Measurements from ENCODE around the gene FAM234B.

GRCh38 chr12:13099066-13099843 lies 55.1 kb downstream of the FAM234B start:
- TF ChIP-seq CTCF (IDR thresholded peaks at IDR 0.05; ENCODE audit: insufficient read depth, low read length, poor library complexity, severe bottlenecking) (no peak), EZH2phosphoT487 (conservative IDR thresholded peaks at IDR 0.05; ENCODE audit: low read length) (no peak)

All from SU-DHL-6 (cell line).